ENCODE measurements around the gene PAK6. TPM values are rescaled to one million over a fixed set of nuclear protein-coding genes. Genes with fewer than 3 reads are reported as not detected.

The PAK6 gene
- total RNA-seq, 1 donor from 2014 or later = not detected

GRCh38 chr15:40309344-40309862 is 70.5 kb downstream of the PAK6 start:
- TF ChIP-seq CTCF (IDR thresholded peaks at IDR 0.05; ENCODE audit: partially characterized antibody, unreplicated experiment) = no peak
- Mint-ChIP-seq H3K4me1 (ENCODE audit: low read depth, unreplicated experiment) (no peaks in the 10 kb centered on the region), H3K4me3 (ENCODE audit: unreplicated experiment) (no peak overlapping the region), H3K27me3 (ENCODE audit: unreplicated experiment) (peaks cover 8% of the 10 kb centered on the region), H3K9me3 (ENCODE audit: unreplicated experiment) (no peaks in the 10 kb centered on the region), H3K36me3 (ENCODE audit: unreplicated experiment) (no peaks in the 10 kb centered on the region), H3K27ac (ENCODE audit: unreplicated experiment) (no peak overlapping the region)
- no peak for DNase-seq

DNA sequence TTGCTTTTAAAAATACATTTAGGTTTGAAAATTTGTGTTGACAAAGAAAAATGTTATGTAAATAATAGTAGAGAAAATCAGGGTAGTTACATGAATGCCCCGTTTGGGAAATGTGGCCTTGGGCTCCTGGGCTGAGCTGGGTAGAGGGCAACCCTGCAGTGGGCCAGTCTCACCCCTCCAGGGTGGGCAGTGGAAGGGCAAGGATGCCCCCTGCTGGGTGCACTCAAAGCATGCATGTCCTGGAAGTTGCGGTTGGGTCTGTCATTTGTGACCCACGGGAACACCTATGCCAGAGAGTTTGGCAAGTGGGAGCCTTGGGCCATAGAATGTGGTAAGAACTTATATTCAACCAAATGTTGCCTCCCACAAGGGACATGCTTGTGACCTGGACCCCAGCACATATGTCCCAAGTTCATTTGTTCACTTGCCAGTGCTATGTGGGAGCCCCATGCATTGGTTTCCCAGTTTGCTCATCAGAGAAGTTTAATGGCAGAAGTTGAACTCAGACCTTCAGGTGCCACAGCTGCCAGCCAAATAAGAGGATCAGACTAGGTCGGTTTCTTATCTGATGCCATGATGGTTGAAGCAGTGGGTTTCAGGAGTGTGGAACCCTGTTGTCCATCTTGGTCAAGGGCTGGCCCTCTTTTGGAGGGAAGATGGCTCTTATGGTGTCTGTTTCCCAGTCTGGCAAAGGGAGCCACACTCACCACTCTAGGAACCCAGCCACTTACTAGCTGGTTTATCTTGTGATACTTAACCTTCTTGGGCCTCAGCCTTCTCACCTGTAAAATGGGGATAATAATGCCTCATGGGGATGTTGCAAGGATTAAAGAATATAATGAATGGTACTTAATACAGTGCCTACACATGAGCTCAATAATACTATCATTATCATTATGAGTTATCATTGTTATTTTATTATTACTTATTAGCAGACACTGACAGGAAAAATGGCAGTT is 71.4 kb downstream of the PAK6 start:
- no peaks in the 10 kb centered on the region for H3K36me3 Mint-ChIP-seq (ENCODE audit: unreplicated experiment)
- H3K27ac Mint-ChIP-seq (ENCODE audit: unreplicated experiment) = no peak overlapping the region
- no peak overlapping the region for H3K4me3 Mint-ChIP-seq (ENCODE audit: unreplicated experiment)
- DNase-seq = peak; percentile 77
- peaks cover 8% of the 10 kb centered on the region for H3K27me3 Mint-ChIP-seq (ENCODE audit: unreplicated experiment)
- TF ChIP-seq CTCF (IDR thresholded peaks at IDR 0.05; ENCODE audit: partially characterized antibody, unreplicated experiment) = peak; percentile 70
- no peaks in the 10 kb centered on the region for H3K4me1 Mint-ChIP-seq (ENCODE audit: low read depth, unreplicated experiment)
- H3K9me3 Mint-ChIP-seq (ENCODE audit: unreplicated experiment) = no peaks in the 10 kb centered on the region

DNA sequence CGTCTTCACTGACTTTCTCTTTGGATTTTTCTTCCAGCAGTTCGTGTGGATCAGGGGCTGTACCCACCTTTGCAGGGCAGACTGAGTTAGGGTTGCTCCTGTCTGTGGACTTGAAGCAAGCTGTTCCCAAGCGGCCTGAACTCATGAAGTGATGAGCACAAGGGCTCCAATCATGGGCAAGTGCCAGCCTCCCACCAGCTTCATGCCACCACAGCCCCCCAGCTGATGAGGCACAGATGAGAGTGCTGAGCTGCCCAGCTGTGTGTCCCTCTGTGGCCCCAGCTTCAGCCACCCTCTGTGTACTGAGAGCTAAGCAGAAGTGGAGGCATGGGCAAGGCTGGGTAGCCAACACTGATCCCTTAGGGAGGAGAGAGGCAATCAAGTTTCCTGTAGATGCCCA is 72.1 kb downstream of the PAK6 start:
- no peak for TF ChIP-seq CTCF (IDR thresholded peaks at IDR 0.05; ENCODE audit: partially characterized antibody, unreplicated experiment)
- no peak for DNase-seq
- no peaks in the 10 kb centered on the region for H3K9me3 Mint-ChIP-seq (ENCODE audit: unreplicated experiment)
- no peak overlapping the region for H3K27ac Mint-ChIP-seq (ENCODE audit: unreplicated experiment)
- H3K4me1 Mint-ChIP-seq (ENCODE audit: low read depth, unreplicated experiment) = no peaks in the 10 kb centered on the region
- no peaks in the 10 kb centered on the region for H3K36me3 Mint-ChIP-seq (ENCODE audit: unreplicated experiment)
- H3K4me3 Mint-ChIP-seq (ENCODE audit: unreplicated experiment) = no peak overlapping the region
- peaks cover 8% of the 10 kb centered on the region for H3K27me3 Mint-ChIP-seq (ENCODE audit: unreplicated experiment)

GRCh38 chr15:40312370-40313158 is 73.7 kb downstream of the PAK6 start:
- Mint-ChIP-seq H3K4me1 (ENCODE audit: low read depth, unreplicated experiment) (peaks cover 3% of the 10 kb centered on the region), H3K36me3 (ENCODE audit: unreplicated experiment) (no peaks in the 10 kb centered on the region), H3K27me3 (ENCODE audit: unreplicated experiment) (peaks cover 3% of the 10 kb centered on the region), H3K9me3 (ENCODE audit: unreplicated experiment) (no peaks in the 10 kb centered on the region), H3K4me3 (ENCODE audit: unreplicated experiment) (no peak overlapping the region), H3K27ac (ENCODE audit: unreplicated experiment) (no peak overlapping the region)
- no peak for DNase-seq
- TF ChIP-seq CTCF (IDR thresholded peaks at IDR 0.05; ENCODE audit: partially characterized antibody, unreplicated experiment) = no peak

Data from glutamatergic neuron (in vitro differentiated cells).